GM21737 (cell line): ENCODE measurements around the gene RASGEF1C.

ENCODE experiments used
- ATAC-seq: cut with Tn5 transposase; IDR thresholded peaks from one replicate; pipeline ENCODE4 v1.9.1; 2021; ENCODE audit warnings: mild to moderate bottlenecking, moderate library complexity; ENCODE audit not compliant: unreplicated experiment

RASGEF1C gene

GRCh38 chr5:180086816-180087399 lies 122.1 kb downstream of the RASGEF1C start:
- ATAC-seq, result no peak

DNA sequence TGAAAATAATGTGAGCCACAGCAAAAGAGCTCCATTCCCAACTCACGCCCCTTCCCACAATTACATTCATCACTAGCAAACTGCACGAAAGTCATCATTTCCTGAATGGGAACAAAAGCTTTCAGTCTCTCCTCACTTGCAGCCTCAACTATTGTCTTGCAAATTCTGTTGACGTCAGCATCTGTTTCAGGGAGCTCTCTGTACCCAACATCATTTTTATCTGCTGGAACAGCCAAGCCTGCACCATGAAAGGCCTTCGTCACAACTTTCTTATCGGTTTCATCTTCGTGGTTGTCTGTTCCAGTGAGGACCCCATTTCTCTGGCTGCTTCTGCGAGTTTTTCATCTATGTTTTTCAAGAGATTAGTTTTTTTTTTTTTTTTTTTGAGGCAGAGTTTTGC lies 123.2 kb downstream of the RASGEF1C start:
- ATAC-seq, result no peak

- ATAC-seq, result no peak
Measured at GRCh38 chr5:180084638-180085561, 124.1 kb downstream of the RASGEF1C start.

GRCh38 chr5:180083529-180084060 lies 125.4 kb downstream of the RASGEF1C start:
- no peak for ATAC-seq

- no peak for ATAC-seq
Measured at GRCh38 chr5:180082633-180083420, 126.2 kb downstream of the RASGEF1C start.

DNA sequence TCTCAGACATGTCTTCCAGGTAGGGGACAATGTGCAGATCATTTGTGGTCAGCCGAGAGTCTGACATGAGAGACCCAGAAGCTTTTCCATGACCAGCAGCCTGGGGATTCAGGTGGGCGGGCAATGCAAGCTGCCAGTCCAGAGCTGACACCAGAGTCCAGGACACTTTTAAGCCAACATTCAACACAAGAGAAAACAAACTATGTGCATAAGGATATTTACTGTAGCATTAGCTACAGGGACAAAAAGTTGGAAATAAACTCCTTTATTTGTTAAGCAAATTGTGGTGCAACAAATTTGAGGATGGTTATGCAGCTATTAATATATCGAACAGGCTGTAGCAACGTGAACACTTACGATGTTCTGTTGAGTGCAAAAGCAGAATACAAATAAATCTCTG lies 127.5 kb downstream of the RASGEF1C start:
- no peak for ATAC-seq

DNA sequence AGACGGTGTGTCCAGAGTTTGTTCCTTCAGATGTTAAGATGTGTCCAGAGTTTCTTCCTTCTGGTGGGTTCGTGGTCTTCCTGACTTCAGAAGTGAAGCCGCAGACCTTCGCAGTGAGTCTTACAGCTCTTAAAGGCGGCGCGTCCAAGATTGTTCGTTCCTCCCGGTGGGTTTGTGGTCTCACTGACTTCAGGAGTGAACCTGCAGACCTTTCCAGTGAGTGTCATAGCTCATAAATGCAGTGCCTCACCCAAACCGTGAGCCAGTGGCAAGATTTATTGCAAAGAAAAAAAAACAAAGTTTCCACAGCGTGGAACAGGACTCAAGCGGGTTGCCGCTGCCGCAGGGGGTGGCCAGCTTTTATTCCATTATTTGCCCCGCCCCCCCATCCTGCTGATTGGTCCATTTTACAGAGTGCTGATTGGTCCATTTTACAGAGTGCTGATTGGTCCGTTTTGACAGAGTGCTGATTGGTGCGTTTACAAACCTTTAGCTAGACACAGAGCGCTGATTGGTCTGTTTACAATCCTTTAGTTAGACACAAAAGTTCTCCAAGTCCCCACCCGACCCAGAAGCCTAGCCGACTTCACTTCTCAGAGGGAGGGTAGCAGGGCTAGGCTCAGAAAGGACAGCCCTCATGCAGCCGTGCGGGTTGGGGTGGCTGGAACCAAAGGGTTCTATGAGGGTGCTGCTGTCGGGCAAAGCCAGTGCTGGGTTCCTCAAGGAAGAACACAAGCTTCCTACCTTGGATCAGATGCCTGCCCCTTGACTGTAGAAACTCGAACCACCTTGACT lies 128.3 kb downstream of the RASGEF1C start:
- no peak for ATAC-seq

DNA sequence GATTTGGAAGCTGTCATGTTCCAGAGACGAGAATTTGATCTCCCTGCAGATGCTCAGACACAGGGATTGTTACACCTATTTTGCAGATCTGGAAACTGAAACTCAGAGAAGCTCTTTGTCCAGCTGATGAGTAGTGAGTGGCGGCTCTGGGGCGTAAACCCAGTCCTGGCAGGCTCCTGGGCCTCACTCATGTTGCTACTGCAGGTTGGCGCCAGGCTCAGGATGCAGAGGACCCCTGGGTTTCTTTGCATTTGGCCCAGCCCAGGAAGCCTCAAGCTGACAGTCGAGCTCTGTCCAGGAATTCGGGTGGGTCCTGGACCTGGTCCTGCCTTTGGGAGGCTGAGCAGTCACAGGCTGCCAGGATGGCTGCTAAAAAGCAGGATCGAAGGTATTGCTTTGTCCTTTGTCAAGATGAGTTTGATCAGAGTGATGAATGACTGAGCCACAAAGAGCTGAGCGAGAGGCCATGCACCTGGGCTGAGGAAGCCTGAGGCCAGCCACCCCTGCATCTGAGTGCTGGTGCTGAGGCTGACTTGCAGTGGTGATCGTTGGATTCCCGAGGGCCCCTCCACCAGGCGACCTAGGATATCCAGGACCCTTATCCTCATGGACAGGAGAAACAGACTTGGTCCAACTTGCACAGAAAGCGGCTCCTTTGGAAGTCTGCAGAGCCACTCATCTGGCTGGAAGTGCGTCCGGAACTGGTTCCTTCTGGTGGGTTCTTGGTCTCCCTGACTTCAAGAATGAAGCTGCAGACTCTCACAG lies 129.1 kb downstream of the RASGEF1C start:
- no peak for ATAC-seq

DNA sequence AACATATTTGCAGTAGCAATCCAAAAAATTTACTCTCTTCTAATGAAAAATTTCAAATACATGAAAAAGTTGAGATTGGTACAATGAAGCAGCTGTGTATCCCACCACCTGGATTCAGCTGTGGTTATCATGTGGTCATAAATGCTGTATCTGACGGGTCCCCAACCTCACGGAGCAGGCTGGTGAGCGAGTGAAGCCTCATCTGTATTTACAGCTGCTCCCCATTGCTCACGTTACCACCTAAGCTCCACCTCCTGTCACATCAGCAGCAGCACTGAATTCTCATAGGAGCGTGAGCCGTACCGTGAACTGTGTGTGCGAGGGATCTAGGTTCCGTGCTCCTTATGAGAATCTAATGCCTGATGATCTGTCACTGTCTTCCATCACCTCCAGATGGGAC lies 130.7 kb downstream of the RASGEF1C start:
- ATAC-seq, result no peak

DNA sequence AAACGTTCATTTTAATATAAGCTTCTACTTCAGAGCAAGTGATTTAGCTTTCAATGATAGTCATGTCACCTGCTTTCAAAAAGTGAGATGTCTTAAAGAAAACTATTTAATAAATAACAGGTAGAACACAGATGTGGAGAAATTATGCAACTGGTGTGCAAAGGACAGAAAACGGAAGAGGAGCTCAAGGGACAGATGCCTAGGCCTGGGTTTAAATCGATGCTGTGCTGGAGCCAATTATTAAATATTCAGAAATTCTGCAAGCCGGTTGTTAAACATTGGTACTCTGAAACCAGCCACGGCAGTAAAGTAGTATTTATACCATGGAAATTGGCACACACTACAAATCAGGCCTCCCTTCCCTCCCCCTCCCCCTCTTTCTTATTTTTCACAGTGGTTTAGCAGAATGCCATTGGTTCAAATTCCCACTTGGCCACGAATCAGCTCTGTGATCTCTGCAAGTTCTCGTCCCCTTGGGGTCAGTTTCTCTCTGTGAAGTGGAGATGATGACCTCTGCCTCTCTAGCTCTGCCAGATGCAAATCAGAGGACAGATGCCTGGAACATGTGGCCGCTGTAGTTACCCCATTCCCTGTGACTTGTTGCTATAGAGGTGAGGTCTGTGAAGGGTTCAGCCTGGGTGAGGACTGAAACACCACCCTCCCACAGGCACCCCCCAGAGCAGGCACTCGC lies 131.3 kb downstream of the RASGEF1C start:
- no peak for ATAC-seq

DNA sequence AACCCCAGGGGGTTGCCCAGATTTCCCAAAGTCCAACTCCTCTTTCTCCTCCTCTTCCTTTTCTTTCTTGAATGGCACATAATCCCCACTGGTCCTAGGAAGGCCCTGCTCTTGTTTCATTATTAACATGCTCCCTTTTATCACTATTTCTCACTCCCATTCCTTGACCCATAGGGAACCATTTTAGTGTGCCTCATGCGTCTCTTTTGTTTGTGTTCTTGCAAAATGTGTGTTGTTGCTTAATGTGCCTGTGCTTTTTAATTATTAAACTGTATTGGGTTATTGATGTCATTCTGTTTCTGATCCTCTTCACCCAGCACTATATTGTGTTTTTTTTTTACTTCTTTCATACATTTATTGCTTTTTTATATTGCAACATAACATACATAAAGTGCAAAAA lies 133.3 kb downstream of the RASGEF1C start:
- ATAC-seq, result no peak

DNA sequence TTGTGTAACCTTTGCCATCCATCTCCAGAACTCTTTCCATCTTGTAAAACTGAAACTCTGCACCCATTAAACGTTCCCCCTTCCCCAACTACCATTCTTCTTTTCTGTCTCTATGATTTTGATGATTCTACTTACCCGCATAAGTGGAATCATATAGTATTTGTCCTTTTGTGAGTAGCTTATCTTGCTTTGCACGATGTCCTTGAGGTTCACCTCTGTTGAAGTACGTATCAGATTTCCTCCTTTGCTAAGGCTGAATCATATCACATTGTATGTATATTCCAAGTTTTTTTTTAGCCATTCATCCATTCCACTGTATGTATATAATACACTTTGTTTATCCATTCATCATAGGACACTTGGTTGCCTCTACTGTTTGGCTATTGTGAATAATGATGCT lies 134.5 kb downstream of the RASGEF1C start:
- no peak for ATAC-seq

DNA sequence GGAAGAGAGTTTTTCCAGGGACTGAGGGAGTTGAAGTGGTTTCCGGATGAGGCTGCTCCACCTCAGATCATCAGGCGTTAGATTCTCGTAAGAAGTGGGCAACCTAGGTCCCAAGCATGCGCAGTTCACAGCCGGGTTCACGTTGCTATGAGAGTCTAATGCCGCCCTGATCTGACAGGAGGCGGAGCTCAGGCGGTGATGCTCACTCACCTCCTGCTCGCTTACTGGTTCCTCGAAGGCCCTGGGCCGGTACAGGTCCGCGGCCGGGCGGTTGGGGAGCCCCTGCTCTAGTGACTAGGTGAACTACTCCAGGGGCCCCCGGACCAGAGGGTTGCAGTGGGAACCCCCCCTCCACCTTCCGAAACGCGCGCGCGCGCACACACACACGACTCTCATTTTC lies 136.5 kb downstream of the RASGEF1C start:
- no peak for ATAC-seq

DNA sequence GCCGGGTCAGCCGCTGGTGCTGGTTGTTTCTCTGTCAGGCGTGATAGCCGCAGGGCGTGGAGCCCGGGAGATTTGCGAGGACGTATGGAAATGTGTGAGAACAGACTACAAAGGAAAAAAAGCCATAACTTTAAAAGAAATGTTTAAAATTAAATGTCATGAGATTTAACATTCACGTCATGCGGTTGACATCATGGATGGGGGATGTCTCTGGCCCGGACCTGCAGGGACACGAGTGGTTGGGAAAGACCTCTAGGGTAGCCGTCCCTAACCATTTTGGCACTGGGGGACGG lies 136.8 kb downstream of the RASGEF1C start:
- no peak for ATAC-seq

DNA sequence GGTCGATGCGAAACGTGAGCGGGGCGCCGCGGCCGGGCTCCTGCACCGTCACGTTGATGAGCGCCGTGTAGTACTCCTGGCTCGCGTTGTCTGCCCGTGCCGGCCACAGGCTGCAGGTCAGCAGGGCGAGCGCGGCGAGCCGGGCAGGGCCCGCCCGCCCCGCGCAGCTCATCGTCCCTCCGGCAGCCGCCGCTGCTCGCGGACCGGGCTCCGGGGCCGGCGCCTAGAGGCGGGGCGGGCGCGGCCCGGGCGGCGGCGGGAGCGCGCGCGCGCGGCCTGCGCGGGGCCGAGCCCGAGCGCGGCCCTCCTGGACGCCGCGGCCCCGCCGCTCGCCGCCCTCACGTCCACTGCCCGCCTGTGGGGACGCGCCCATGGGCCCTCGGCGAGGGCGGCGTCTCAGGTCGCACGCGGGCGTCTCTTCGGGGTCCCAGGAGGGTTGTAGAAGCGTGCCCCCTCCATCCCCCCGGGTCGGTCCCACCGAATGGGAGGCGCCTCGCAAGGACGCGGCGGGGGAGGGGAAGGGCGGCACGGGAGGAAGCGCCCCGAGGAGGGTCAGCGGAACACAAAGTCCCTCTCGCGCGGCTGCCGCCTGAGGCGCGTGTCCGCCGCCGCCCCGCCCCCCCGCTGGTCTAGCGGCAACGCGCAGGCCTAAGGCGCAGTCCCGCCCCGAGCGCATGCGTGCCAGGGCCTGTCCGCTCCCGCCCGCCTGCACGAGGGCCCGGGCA lies 137.3 kb downstream of the RASGEF1C start, which contains the start of gene RNF130:
Gene RNF130 (minus strand): TSS at position 229 of the 725 bp plus-strand sequence. CDS start 57 bp downstream, at position 172.
- ATAC-seq, result no peak

DNA sequence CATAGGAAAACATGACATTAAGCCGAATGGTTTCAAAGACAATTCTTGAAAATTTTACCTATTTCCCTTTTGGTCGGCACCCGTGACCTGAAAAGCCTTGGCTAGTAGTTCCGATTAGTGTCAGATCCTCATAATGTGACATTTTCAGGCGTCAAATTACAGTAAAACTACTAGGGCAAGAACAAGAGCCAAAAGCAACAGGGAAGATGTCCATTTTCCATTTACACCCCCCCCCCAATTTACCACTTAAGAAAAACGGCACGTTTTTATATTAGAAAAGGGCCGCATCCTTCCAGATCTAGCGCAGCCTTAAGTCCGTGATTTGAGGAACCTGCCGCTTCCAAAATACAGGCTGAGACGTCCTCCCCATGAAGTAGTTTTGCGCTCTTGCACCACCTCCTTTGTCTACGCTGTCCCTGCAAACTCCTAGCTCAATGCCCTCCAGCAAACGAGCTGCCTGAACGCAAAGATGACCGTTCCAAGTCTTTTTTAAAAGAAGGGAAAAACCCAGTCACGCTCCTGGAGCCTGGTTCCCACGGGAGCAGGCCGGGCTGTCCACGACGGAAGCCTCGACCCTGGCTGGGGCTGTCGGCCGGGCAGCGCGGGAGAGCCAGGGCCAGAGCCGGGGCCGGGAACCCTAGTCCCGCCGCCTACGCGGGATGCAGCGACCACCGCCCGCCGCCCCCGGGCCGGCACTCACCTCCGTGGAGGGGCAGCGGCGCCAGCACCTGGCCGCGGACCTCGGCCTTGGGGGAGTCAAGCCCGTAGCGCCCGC lies 138.1 kb downstream of the RASGEF1C start:
- ATAC-seq, result no peak

DNA sequence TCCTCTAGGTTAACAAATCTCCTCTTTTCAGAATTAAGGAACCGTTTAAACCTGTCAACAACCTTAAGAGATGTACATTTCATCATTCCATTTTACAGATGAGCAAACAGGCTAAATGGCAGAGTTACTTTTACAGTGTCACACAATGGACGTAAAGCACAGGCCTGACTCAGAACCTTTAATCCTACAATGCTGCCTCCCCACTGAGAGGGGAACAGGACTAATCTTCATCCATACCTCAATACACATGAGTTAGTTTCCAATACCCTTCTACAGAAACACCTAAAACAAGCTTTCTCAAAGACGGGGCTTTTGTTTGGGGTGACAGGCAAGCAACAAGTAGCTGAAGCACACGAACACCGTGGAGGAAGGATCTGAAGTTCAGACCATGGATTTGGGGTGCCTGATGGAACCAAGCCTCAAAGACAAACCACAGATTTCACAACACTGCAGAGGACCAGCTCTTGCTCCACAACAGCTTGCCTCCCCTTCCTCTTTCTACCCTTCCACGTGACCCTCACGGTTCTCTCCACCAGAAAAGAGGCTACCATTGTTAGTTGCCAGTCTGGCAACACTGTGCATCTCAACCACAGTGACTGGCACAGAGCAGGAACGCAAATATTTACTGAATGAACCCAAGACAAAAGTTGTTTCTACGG lies 139.3 kb downstream of the RASGEF1C start:
- ATAC-seq, result no peak
